ACC112 (cell line): ENCODE results near the gene STARD3NL.
"Not testable (repeated sequence)": the region's sequence is repeated elsewhere in the genome, so short reads cannot be mapped to it uniquely, and the experiment has no call there.

Experiments
- H2AFZ ChIP-seq: fragments of 200-600 bp; sonication (generic); one replicate; pipeline ENCODE4 v1.6.0; 2017; ENCODE audit warnings: antibody characterized with exemption, low read length; ENCODE audit not compliant: unreplicated experiment
- H3K27ac ChIP-seq: fragments of 200-600 bp; sonication (generic); 2 replicates; pipeline ENCODE4 v1.5.1; 2014; ENCODE audit warnings: low read depth, mild to moderate bottlenecking, antibody characterized with exemption, low read length, moderate library complexity
- H3K27me3 ChIP-seq: fragments of 200-600 bp; sonication (generic); 2 replicates; pipeline ENCODE4 v1.6.1; 2014; ENCODE audit warnings: mild to moderate bottlenecking, antibody characterized with exemption, low read length, moderate library complexity, mixed read lengths; ENCODE audit not compliant: insufficient read depth
- H3K36me3 ChIP-seq: fragments of 200-600 bp; sonication (generic); 2 replicates; pipeline ENCODE4 v1.6.1; 2016; ENCODE audit warnings: mild to moderate bottlenecking, antibody characterized with exemption, low read length, moderate library complexity, mixed read lengths; ENCODE audit not compliant: insufficient read depth
- H3K4me1 ChIP-seq: fragments of 200-600 bp; sonication (generic); one replicate; pipeline ENCODE4 v1.6.1; 2016; ENCODE audit warnings: low read length, mixed read lengths; ENCODE audit not compliant: insufficient read depth, unreplicated experiment, control insufficient read depth
- H3K4me3 ChIP-seq: fragments of 200-600 bp; sonication (generic); 2 replicates; pipeline ENCODE4 v1.5.1; 2014; ENCODE audit warnings: mild to moderate bottlenecking, low read depth, low read length
- H3K79me2 ChIP-seq: fragments of 200-600 bp; sonication (generic); one replicate; pipeline ENCODE4 v1.6.0; 2016; ENCODE audit warnings: low read length; ENCODE audit not compliant: control insufficient read depth, unreplicated experiment, insufficient read depth

Gene STARD3NL

DNA sequence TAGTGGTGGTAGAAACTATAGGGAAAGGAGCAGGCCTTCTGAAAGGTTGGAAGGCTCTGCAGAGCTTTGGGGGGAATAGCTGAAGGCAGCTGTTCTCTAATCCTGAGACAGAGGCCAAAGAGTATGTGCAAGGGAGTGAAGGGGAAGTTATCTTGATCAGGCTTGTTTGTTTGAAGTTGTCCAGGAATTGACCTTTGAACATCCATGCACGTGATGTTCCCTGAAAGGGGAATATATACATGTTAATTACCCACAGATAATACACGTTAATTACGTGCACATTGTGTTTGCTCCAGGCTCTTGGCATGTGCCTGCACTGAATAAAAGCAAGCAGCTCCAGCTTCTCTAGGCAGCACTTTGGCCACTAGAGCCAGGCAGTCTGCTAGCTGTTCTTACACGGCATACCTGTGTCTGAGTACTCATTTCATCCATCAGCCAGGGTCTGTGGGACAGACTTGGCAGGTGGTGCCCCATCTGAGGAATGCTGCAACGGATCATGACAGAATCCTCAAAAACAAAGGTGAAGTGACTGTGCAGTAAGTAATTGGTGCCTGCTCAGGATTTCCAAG, 18.0 kb upstream of the STARD3NL start:
- Histone ChIP-seq H3K27ac (no peak overlapping the region), H3K4me1 (no peaks in the 10 kb centered on the region), H3K79me2 (no peaks in the 10 kb centered on the region), H3K36me3 (no peaks in the 10 kb centered on the region), H2AFZ (no peak overlapping the region), H3K4me3 (no peak overlapping the region), H3K27me3 (no peaks in the 10 kb centered on the region)

DNA sequence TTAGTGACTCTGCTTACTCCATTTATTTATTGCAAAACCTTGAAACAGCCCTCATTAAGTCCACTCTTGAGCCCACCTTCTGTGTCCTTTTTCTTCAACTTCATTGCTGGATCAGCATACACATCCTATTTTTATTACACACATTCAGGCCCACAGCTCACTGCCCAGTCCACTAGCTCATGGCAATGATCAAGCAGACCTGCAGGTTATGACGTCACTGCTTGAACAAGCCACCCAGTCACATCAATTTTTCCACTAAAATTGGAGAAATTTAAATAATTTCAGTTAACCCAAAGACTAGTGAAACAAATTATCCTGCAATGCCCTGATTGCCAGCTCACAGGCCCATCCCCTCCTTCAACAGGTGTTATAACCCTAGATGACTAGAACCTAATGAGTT, 16.0 kb upstream of the STARD3NL start:
- H3K79me2 ChIP-seq: no peaks in the 10 kb centered on the region
- H3K36me3 ChIP-seq: no peaks in the 10 kb centered on the region

GRCh38 chr7:38163671-38164070, 14.4 kb upstream of the STARD3NL start:
- H3K27me3 ChIP-seq: no peaks in the 10 kb centered on the region
- no peaks in the 10 kb centered on the region for H3K4me1 ChIP-seq
- no peaks in the 10 kb centered on the region for H3K79me2 ChIP-seq
- no peaks in the 10 kb centered on the region for H3K36me3 ChIP-seq
- no peak overlapping the region for H2AFZ ChIP-seq
- no peak overlapping the region for H3K27ac ChIP-seq
- no peak overlapping the region for H3K4me3 ChIP-seq

More for the DNA sequence above, 16.0 kb upstream of the STARD3NL start:
- H3K4me1 ChIP-seq: no peaks in the 10 kb centered on the region
- H3K4me3 ChIP-seq: no peak overlapping the region
- H3K27me3 ChIP-seq: no peaks in the 10 kb centered on the region
- no peak overlapping the region for H2AFZ ChIP-seq
- H3K27ac ChIP-seq: no peak overlapping the region

GRCh38 chr7:38168890-38169570, 9.0 kb upstream of the STARD3NL start:
- Histone ChIP-seq H3K36me3 (no peaks in the 10 kb centered on the region), H3K4me1 (peaks cover 11% of the 10 kb centered on the region), H3K27me3 (no peaks in the 10 kb centered on the region), H3K4me3 (no peak overlapping the region), H3K27ac (no peak overlapping the region), H3K79me2 (no peaks in the 10 kb centered on the region), H2AFZ (no peak overlapping the region)

DNA sequence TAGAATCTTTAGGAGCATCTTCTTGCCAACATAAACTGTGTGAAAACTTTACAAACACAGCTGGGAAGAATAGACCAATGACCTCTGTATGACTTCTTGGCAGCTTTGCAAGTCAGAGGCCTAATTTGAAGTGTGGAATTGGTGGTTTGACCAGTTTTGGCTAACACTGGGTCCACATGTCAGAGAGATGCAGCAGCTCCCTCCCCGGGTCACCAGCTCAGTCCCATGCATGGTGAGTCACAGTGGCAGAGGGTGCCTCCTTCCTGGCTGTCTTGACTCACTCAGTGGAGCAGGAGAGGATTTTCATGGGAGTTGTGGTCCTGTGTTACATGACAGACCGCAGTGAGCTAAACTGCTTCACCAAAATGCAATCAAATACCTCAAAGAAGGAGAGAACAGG, 8.2 kb upstream of the STARD3NL start:
- no peak overlapping the region for H3K4me3 ChIP-seq
- H3K79me2 ChIP-seq: no peaks in the 10 kb centered on the region
- H3K4me1 ChIP-seq: peaks cover 11% of the 10 kb centered on the region
- H3K27me3 ChIP-seq: no peaks in the 10 kb centered on the region
- 0 out of 2 replicates have a peak overlapping the region, but pooled peaks have one; percentile 11 for H3K27ac ChIP-seq
- no peaks in the 10 kb centered on the region for H3K36me3 ChIP-seq
- H2AFZ ChIP-seq: peak overlapping the region; percentile 1

- Histone ChIP-seq H3K27me3 (no peaks in the 10 kb centered on the region), H3K27ac (no peak overlapping the region), H2AFZ (peak overlapping the region; percentile 42), H3K4me3 (no peak overlapping the region), H3K36me3 (no peaks in the 10 kb centered on the region), H3K79me2 (no peaks in the 10 kb centered on the region), H3K4me1 (peaks cover 11% of the 10 kb centered on the region)
Observed at GRCh38 chr7:38171623-38172391, 6.2 kb upstream of the STARD3NL start.

DNA sequence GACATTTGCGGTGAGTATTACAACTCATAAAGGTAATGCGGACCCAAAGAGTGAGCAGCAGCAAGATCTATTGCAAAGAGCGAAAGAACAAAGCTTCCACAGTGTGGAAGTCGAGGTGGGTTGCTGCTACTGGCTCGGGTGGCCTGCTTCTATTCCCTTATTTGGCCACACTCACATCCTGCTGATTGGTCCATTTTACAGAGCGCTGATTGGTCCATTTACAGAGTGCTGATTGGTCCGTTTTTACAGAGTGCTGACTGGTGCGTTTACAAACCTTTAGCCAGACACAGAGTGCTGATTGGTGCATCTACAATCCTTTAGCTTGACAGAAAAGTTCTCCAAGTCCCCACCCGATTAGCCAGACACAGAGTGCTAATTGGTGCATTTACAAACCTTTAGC, 2.5 kb upstream of the STARD3NL start:
- H3K4me3 ChIP-seq: not testable (repeated sequence)

GRCh38 chr7:38177621-38178003, 433 bp upstream of the STARD3NL start:
- Histone ChIP-seq H3K27me3 (no peaks in the 10 kb centered on the region), H3K4me3 (peak overlapping the region; percentile 96), H3K4me1 (peaks cover 21% of the 10 kb centered on the region), H3K36me3 (no peaks in the 10 kb centered on the region; the same call in 1 of the 2 replicates), H3K79me2 (peaks cover 44% of the 10 kb centered on the region), H2AFZ (peak overlapping the region; percentile 94), H3K27ac (peak overlapping the region; percentile 93)

More for the DNA sequence above, 2.5 kb upstream of the STARD3NL start:
- H3K36me3 ChIP-seq, H3K27ac ChIP-seq, H2AFZ ChIP-seq, H3K27me3 ChIP-seq: not testable (repeated sequence)
- peaks cover 15% of the 10 kb centered on the region for H3K4me1 ChIP-seq
- H3K79me2 ChIP-seq: peaks cover 24% of the 10 kb centered on the region

DNA sequence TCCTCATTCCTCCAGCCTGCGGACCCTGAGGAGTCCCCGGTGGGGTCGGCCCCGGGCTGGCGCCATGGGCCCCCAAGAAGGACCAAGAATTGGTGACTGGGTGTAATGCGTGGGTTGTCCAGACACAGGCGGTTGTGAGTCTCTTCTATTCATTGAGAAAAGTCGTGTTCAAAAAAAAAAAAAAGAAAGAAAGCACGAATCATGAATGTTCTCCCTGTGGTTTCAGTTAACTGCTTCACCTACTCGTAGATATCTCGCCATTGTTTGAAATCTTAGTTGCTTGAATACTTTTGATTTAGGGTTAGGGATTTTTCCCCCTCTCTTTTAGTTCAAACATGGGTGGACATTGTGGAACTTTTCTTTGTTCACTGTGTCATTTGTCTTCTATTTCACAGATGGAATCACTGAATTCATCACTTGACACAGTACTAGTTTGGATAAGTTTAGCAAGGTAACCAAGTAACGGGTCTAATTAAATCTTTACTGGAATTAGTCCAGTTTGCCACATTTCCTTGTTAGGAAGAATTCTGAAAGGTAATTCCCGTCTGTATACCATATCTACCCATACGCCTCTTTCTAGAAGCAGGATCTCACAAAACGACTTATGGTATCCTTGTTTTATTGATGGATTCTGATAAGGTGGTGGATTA, 775 bp downstream of the STARD3NL start:
- Histone ChIP-seq H2AFZ (peak overlapping the region; percentile 89), H3K27me3 (no peaks in the 10 kb centered on the region), H3K36me3 (no peaks in the 10 kb centered on the region; the same call in 1 of the 2 replicates), H3K27ac (peak overlapping the region; percentile 93), H3K4me1 (peaks cover 21% of the 10 kb centered on the region), H3K4me3 (peak overlapping the region; percentile 96), H3K79me2 (peaks cover 54% of the 10 kb centered on the region)

- Histone ChIP-seq H3K27me3 (no peaks in the 10 kb centered on the region), H3K27ac (peak overlapping the region; percentile 93), H3K4me1 (peaks cover 21% of the 10 kb centered on the region), H3K36me3 (peaks cover under 1% of the 10 kb centered on the region), H3K79me2 (peaks cover 61% of the 10 kb centered on the region), H3K4me3 (peak overlapping the region; percentile 96), H2AFZ (no peak overlapping the region)
Observed at GRCh38 chr7:38179776-38180226, 1.8 kb downstream of the STARD3NL start.
